Testis (tissue), 2 donors: ENCODE data around the gene ERICH2.

Experiments
- CTCF ChIP-seq, 3 experiments: fragments of 450-650 bp in 2 of 3; fragments of 200-600 bp in 1 of 3; sonication (generic) in 1 of 3; IDR thresholded peaks; one replicate each; pipeline ENCODE4 v1.5.1; 2016 to 2019; ENCODE audit warnings: antibody characterized with exemption in 3 of 3, mild to moderate bottlenecking in 2 of 3, moderate library complexity in 1 of 3
- POLR2A ChIP-seq: fragments of 450-650 bp; IDR thresholded peaks from one replicate; pipeline ENCODE4 v1.6.1; 2017; ENCODE audit warnings: antibody characterized with exemption, mild to moderate bottlenecking, moderate library complexity

- TF ChIP-seq CTCF (IDR thresholded peaks at IDR 0.05): no peak
- no peak for TF ChIP-seq POLR2A
Observed at GRCh38 chr2:170840717-170841210, 70.6 kb downstream of the ERICH2 start.
